Breast epithelium (tissue), 4 donors: ENCODE results near the gene ECE1. TPM values are rescaled to one million over a fixed set of nuclear protein-coding genes. Genes with fewer than 3 reads are reported as not detected.
A peak's percentile ranks its signal among the peaks of the same experiment; 100 is the strongest.

ENCODE experiments used
- DNase-seq, 2 donors: peaks; one replicate each; pipeline ENCODE4 v3.0.0-alpha.2; 2019; ENCODE audit warnings: low spot score in 2 of 2
- H3K27ac ChIP-seq, 2 donors: fragments of 200-600 bp; sonication (generic) in 1 of 2; one replicate each; pipeline ENCODE4 v1.5.1; 2016 to 2019; ENCODE audit warnings: mild to moderate bottlenecking in 1 of 2
- H3K27me3 ChIP-seq, 2 donors: fragments of 200-600 bp; sonication (generic) in 1 of 2; one replicate each; pipeline versions ENCODE4 v1.5.1 to v1.6.0; 2017 to 2019; ENCODE audit warnings: control low read depth in 1 of 2, mild to moderate bottlenecking in 1 of 2
- H3K36me3 ChIP-seq: fragments of 200-600 bp; one replicate; pipeline ENCODE4 v1.5.1; 2019
- H3K4me1 ChIP-seq, 2 donors: fragments of 200-600 bp; sonication (generic); one replicate each; pipeline ENCODE4 v1.5.1; 2016 to 2019; ENCODE audit warnings: control low read depth in 1 of 2
- H3K4me3 ChIP-seq, 3 donors: fragments of 200-600 bp; sonication (generic); 1 replicate in 2 of 3; 2 replicates in 1 of 3; pipeline ENCODE4 v1.5.1; 2016 to 2019; ENCODE audit warnings: mild to moderate bottlenecking in 3 of 3, moderate library complexity in 2 of 3
- H3K9me3 ChIP-seq, 2 donors: fragments of 200-600 bp; sonication (generic) in 1 of 2; one replicate each; pipeline ENCODE4 v1.5.1; 2016 to 2019; ENCODE audit warnings: control low read depth in 1 of 2
- CTCF ChIP-seq, 3 donors: fragments of 450-650 bp; IDR thresholded peaks; one replicate each; pipeline ENCODE4 v1.5.1; 2016 to 2017; ENCODE audit warnings: antibody characterized with exemption in 3 of 3, mild to moderate bottlenecking in 3 of 3, moderate library complexity in 3 of 3
- POLR2A ChIP-seq: fragments of 450-650 bp; IDR thresholded peaks from one replicate; pipeline ENCODE4 v1.6.1; 2016; ENCODE audit warnings: antibody characterized with exemption, mild to moderate bottlenecking, moderate library complexity
- POLR2AphosphoS5 ChIP-seq, 3 donors: sonication (generic); formaldehyde crosslinking; IDR thresholded peaks; one replicate each; pipeline ENCODE4 v1.6.1; 2017; ENCODE audit warnings: antibody characterized with exemption in 3 of 3
- intact Hi-C: fragments of 100-400 bp; cut with DNase I; formaldehyde crosslinking; loops from one replicate; pipeline ENCODE4 v1.15.1; 2023; ENCODE audit warnings: low total_unique reads
- total RNA-seq, 3 donors: library from RNA; depleted of rRNA; stranded (reverse); fragments of >200 nt; gene quantifications; one replicate each; pipeline ENCODE4 v1.1.0, GENCODE V29; 2016

ECE1 gene
- total RNA-seq, 3 donors from 2014 or later = 62.6 to 121 (median 112) TPM

GRCh38 chr1:21295545-21295944 is 5.3 kb upstream of the ECE1 start:
- peak overlapping the region in 1 of 2 donors; percentile 45 for H3K27ac ChIP-seq
- H3K4me1 ChIP-seq = peaks cover 0 to 12% of the 10 kb centered on the region in 2 donors
- H3K4me3 ChIP-seq = no peak overlapping the region
- TF ChIP-seq POLR2A = no peak
- no peak for TF ChIP-seq POLR2AphosphoS5 (IDR thresholded peaks at IDR 0.05)
- TF ChIP-seq CTCF (IDR thresholded peaks at IDR 0.05) = no peak
- no peaks in the 10 kb centered on the region for H3K9me3 ChIP-seq
- intact Hi-C loops = no loop called here
- no peaks in the 10 kb centered on the region for H3K36me3 ChIP-seq
- no peaks in the 10 kb centered on the region for H3K27me3 ChIP-seq
- no peak for DNase-seq

- Histone ChIP-seq H3K36me3 (no peaks in the 10 kb centered on the region), H3K9me3 (no peaks in the 10 kb centered on the region), H3K4me1 (peaks cover 0 to 14% of the 10 kb centered on the region in 2 donors), H3K27ac (peak overlapping the region; percentile 72 to 80), H3K27me3 (no peaks in the 10 kb centered on the region), H3K4me3 (no peak overlapping the region)
- TF ChIP-seq POLR2AphosphoS5 (IDR thresholded peaks at IDR 0.05) (no peak), CTCF (IDR thresholded peaks at IDR 0.05) (no peak), POLR2A (no peak)
- intact Hi-C loops = no loop called here
- no peak for DNase-seq
Observed at GRCh38 chr1:21295002-21295401, 4.7 kb upstream of the ECE1 start.

GRCh38 chr1:21294266-21294989 is 4.2 kb upstream of the ECE1 start:
- Histone ChIP-seq H3K36me3 (no peaks in the 10 kb centered on the region), H3K9me3 (no peaks in the 10 kb centered on the region), H3K27ac (peak overlapping the region; percentile 72 to 80), H3K4me3 (no peak overlapping the region), H3K27me3 (no peaks in the 10 kb centered on the region), H3K4me1 (peaks cover 0 to 14% of the 10 kb centered on the region in 2 donors)
- no peak for DNase-seq
- intact Hi-C loops = no loop called here
- no peak for TF ChIP-seq POLR2A
- TF ChIP-seq POLR2AphosphoS5 (IDR thresholded peaks at IDR 0.05) = no peak
- TF ChIP-seq CTCF (IDR thresholded peaks at IDR 0.05) = no peak

GRCh38 chr1:21293537-21294265 is 3.4 kb upstream of the ECE1 start:
- no peak for DNase-seq
- H3K27ac ChIP-seq = peak overlapping the region; percentile 72 to 80
- H3K27me3 ChIP-seq = no peaks in the 10 kb centered on the region
- no peaks in the 10 kb centered on the region for H3K9me3 ChIP-seq
- H3K36me3 ChIP-seq = no peaks in the 10 kb centered on the region
- peaks cover 3 to 20% of the 10 kb centered on the region in 2 donors for H3K4me1 ChIP-seq
- peak overlapping the region in 1 of 3 donors; percentile 24 for H3K4me3 ChIP-seq
- no peak for TF ChIP-seq POLR2AphosphoS5 (IDR thresholded peaks at IDR 0.05)
- intact Hi-C loops = no loop called here

- no peak for DNase-seq
- no peaks in the 10 kb centered on the region for H3K27me3 ChIP-seq
- intact Hi-C loops = no loop called here
- H3K9me3 ChIP-seq = no peaks in the 10 kb centered on the region
- H3K36me3 ChIP-seq = no peaks in the 10 kb centered on the region
- peaks cover 3 to 24% of the 10 kb centered on the region in 2 donors for H3K4me1 ChIP-seq
- TF ChIP-seq POLR2AphosphoS5 (IDR thresholded peaks at IDR 0.05) (no peak), CTCF (IDR thresholded peaks at IDR 0.05) (no peak), POLR2A (no peak)
- H3K4me3 ChIP-seq = peak overlapping the region in 1 of 3 donors; percentile 24
- H3K27ac ChIP-seq = peak overlapping the region; percentile 72 to 80
Observed at GRCh38 chr1:21292984-21293536, 2.8 kb upstream of the ECE1 start.
